HS-27A (cell line): ENCODE measurements around the gene ACTR3C.
"Not testable (repeated sequence)": the region's sequence is repeated elsewhere in the genome, so short reads cannot be mapped to it uniquely, and the experiment has no call there.

Experiments
- DNase-seq: peaks from one replicate; pipeline ENCODE4 v3.0.0-alpha.2; 2012; ENCODE audit warnings: low read depth, missing footprints

ACTR3C gene

GRCh38 chr7:150313367-150313809, 10.0 kb downstream of the ACTR3C start:
- DNase-seq: no peak

- DNase-seq: peak; percentile 15
Measured at GRCh38 chr7:150312649-150313366, 10.5 kb downstream of the ACTR3C start.

GRCh38 chr7:150311711-150312110, 11.6 kb downstream of the ACTR3C start:
- no peak for DNase-seq

- DNase-seq: no peak
Measured at GRCh38 chr7:150311146-150311545, 12.2 kb downstream of the ACTR3C start.

- no peak for DNase-seq
Measured at GRCh38 chr7:150308575-150308974, 14.8 kb downstream of the ACTR3C start.

- no peak for DNase-seq
Measured at GRCh38 chr7:150307904-150308303, 15.4 kb downstream of the ACTR3C start.

- DNase-seq: no peak
Measured at GRCh38 chr7:150307129-150307528, 16.2 kb downstream of the ACTR3C start.

GRCh38 chr7:150306377-150306776, 17.0 kb downstream of the ACTR3C start:
- DNase-seq: not testable (repeated sequence)

- not testable (repeated sequence) for DNase-seq
Measured at GRCh38 chr7:150305903-150306284, 17.5 kb downstream of the ACTR3C start.

GRCh38 chr7:150305259-150305902, 18.0 kb downstream of the ACTR3C start:
- DNase-seq: not testable (repeated sequence)

- DNase-seq: not testable (repeated sequence)
Measured at GRCh38 chr7:150304499-150305258, 18.7 kb downstream of the ACTR3C start.

- DNase-seq: not testable (repeated sequence)
Measured at GRCh38 chr7:150302908-150303310, 20.4 kb downstream of the ACTR3C start.

- DNase-seq: not testable (repeated sequence)
Measured at GRCh38 chr7:150297978-150298377, 25.4 kb downstream of the ACTR3C start.

GRCh38 chr7:150296802-150297201, 26.5 kb downstream of the ACTR3C start:
- DNase-seq: not testable (repeated sequence)

- not testable (repeated sequence) for DNase-seq
Measured at GRCh38 chr7:150295614-150296013, 27.7 kb downstream of the ACTR3C start.

GRCh38 chr7:150295027-150295426, 28.3 kb downstream of the ACTR3C start:
- DNase-seq: not testable (repeated sequence)

GRCh38 chr7:150290317-150290716, 33.0 kb downstream of the ACTR3C start:
- not testable (repeated sequence) for DNase-seq

GRCh38 chr7:150288816-150289215, 34.5 kb downstream of the ACTR3C start:
- not testable (repeated sequence) for DNase-seq

- not testable (repeated sequence) for DNase-seq
Measured at GRCh38 chr7:150287815-150288214, 35.5 kb downstream of the ACTR3C start.

- DNase-seq: not testable (repeated sequence)
Measured at GRCh38 chr7:150285849-150286754, 37.2 kb downstream of the ACTR3C start.

- DNase-seq: not testable (repeated sequence)
Measured at GRCh38 chr7:150283608-150284007, 39.7 kb downstream of the ACTR3C start.
